Ishikawa (cell line): Measurements from ENCODE around the gene MOB2.

Experiments
- CEBPB ChIP-seq: IDR thresholded peaks from 2 replicates; pipeline ENCODE4 v1.6.1; 2012
- CREB1 ChIP-seq: IDR thresholded peaks from 2 replicates; pipeline ENCODE4 v1.6.1; 2012; ENCODE audit warnings: low read depth
- EGR1 ChIP-seq: IDR thresholded peaks from 2 replicates; pipeline ENCODE4 v1.6.1; 2012
- EP300 ChIP-seq: IDR thresholded peaks from 2 replicates; pipeline ENCODE4 v1.6.1; 2012; ENCODE audit warnings: borderline replicate concordance
- FOXM1 ChIP-seq: IDR thresholded peaks from 2 replicates; pipeline ENCODE4 v1.6.1; 2012; ENCODE audit warnings: low read depth, borderline replicate concordance
- MAX ChIP-seq: IDR thresholded peaks from 2 replicates; pipeline ENCODE4 v1.6.1; 2012
- NFIC ChIP-seq: IDR thresholded peaks from 2 replicates; pipeline ENCODE4 v1.6.1; 2012
- RAD21 ChIP-seq: IDR thresholded peaks from 2 replicates; pipeline ENCODE4 v1.6.1; 2012; ENCODE audit warnings: low read depth
- REST ChIP-seq: IDR thresholded peaks from 2 replicates; pipeline ENCODE4 v1.6.1; 2012; ENCODE audit warnings: low read depth, mild to moderate bottlenecking
- TAF1 ChIP-seq: IDR thresholded peaks from 2 replicates; pipeline ENCODE4 v1.6.1; 2012; ENCODE audit warnings: low read depth, mild to moderate bottlenecking
- TCF12 ChIP-seq: IDR thresholded peaks from 2 replicates; pipeline ENCODE4 v1.6.1; 2012; ENCODE audit warnings: low read depth
- TEAD4 ChIP-seq: IDR thresholded peaks from 2 replicates; pipeline ENCODE4 v1.6.1; 2012
- USF1 ChIP-seq: IDR thresholded peaks from 2 replicates; pipeline ENCODE4 v1.6.1; 2012
- YY1 ChIP-seq: IDR thresholded peaks from 2 replicates; pipeline ENCODE4 v1.6.1; 2012; ENCODE audit warnings: low read depth
- ZBTB7A ChIP-seq: IDR thresholded peaks from 2 replicates; pipeline ENCODE4 v1.6.1; 2012; ENCODE audit warnings: low read depth

MOB2 gene

GRCh38 chr11:1473786-1474185 lies 12.8 kb downstream of the MOB2 start:
- TF ChIP-seq NFIC: no peak

GRCh38 chr11:1473011-1473628 lies 13.5 kb downstream of the MOB2 start:
- no peak for TF ChIP-seq NFIC
- TF ChIP-seq CEBPB: no peak
- no peak for TF ChIP-seq CREB1
- no peak for TF ChIP-seq FOXM1
- TF ChIP-seq TAF1: no peak
- no peak for TF ChIP-seq MAX
- no peak for TF ChIP-seq TCF12
- no peak for TF ChIP-seq USF1
- no peak for TF ChIP-seq TEAD4
- TF ChIP-seq YY1: no peak
- TF ChIP-seq RAD21: no peak
- TF ChIP-seq EGR1: no peak
- TF ChIP-seq ZBTB7A: no peak

- TF ChIP-seq NFIC (no peak), FOXM1 (no peak), ZBTB7A (no peak), CREB1 (no peak), TAF1 (no peak), YY1 (no peak)
Observed at GRCh38 chr11:1472180-1473005, 14.2 kb downstream of the MOB2 start.

GRCh38 chr11:1471736-1472135 lies 14.8 kb downstream of the MOB2 start:
- TF ChIP-seq TAF1: no peak
- TF ChIP-seq YY1: no peak
- no peak for TF ChIP-seq EGR1

- no peak for TF ChIP-seq RAD21
- no peak for TF ChIP-seq NFIC
- TF ChIP-seq CEBPB: no peak
- no peak for TF ChIP-seq EP300
- TF ChIP-seq CREB1: no peak
- TF ChIP-seq YY1: no peak
- TF ChIP-seq TCF12: no peak
- no peak for TF ChIP-seq ZBTB7A
- TF ChIP-seq REST: no peak
- TF ChIP-seq TAF1: no peak
- no peak for TF ChIP-seq FOXM1
- no peak for TF ChIP-seq USF1
- no peak for TF ChIP-seq TEAD4
- TF ChIP-seq MAX: no peak
- TF ChIP-seq EGR1: no peak
Observed at GRCh38 chr11:1470681-1471611, 15.6 kb downstream of the MOB2 start.

GRCh38 chr11:1469911-1470680 lies 16.5 kb downstream of the MOB2 start:
- TF ChIP-seq YY1 (no peak), USF1 (no peak), TEAD4 (no peak), ZBTB7A (no peak), EP300 (no peak), NFIC (no peak), TAF1 (no peak), REST (no peak), FOXM1 (no peak), TCF12 (no peak), EGR1 (no peak), MAX (no peak)
